ENCODE results near the gene UTS2B. TPM values are rescaled to one million over a fixed set of nuclear protein-coding genes. Genes with fewer than 3 reads are reported as not detected.

Gene UTS2B
- total and polyA plus RNA-seq, 10 of the 15 experiments (the other 5 are each of a cell fraction or from before 2014, with no cell fraction given), result 0.15 to 0.72 (median 0.44) TPM

DNA sequence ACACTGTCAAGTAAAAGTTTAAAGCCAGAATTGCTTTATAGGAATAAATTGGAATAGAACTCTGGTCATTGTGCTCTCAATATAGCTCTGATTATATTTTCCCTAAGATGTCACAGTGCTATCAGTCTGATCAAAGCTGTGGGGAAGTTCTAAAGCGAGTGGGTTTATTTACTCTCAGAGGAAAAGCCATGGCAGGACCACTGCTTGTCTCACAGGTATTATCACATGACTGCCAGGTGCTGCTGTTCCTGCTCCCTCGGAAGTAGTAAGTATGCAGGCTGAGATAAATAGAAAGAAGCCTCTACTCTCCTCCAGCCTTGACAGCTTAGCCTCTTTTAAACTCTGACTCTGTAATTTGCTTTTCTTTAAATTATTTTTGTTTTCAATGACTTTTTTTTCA, 49.1 kb upstream of the UTS2B start:
- FAIRE-seq (no peak), DNase-seq (ENCODE audit: low read depth, low spot score) (no peak), ATAC-seq (no peak)
- H3K4me1 ChIP-seq (ENCODE audit: control insufficient read depth, insufficient read depth, low read length), result peaks cover 19% of the 10 kb centered on the region
- no peaks in the 10 kb centered on the region for H3K79me2 ChIP-seq (ENCODE audit: control insufficient read depth, insufficient read depth, low read length)
- no peak overlapping the region for H3K4me2 ChIP-seq (ENCODE audit: control insufficient read depth, insufficient read depth)
- H3K9ac ChIP-seq (ENCODE audit: control insufficient read depth, insufficient read depth, low read length), result no peak overlapping the region
- H4K20me1 ChIP-seq (ENCODE audit: control insufficient read depth, insufficient read depth), result no peaks in the 10 kb centered on the region
- H3K27me3 ChIP-seq (replicated peaks in 1 of 2; ENCODE audit: control insufficient read depth in 2 of 2, insufficient read depth in 2 of 2, low read length in 1 of 2), result no peaks in the 10 kb centered on the region
- no peak overlapping the region for H2AFZ ChIP-seq (ENCODE audit: control insufficient read depth, low read depth, low read length)
- H3K36me3 ChIP-seq (ENCODE audit: control insufficient read depth in 2 of 2, insufficient read depth in 2 of 2, low read length in 1 of 2), result peaks cover 8 to 35% of the 10 kb centered on the region in 2 experiments
- in situ Hi-C loops (cut with MboI) (no loop called here), intact Hi-C loops (cut with micrococcal nuclease; ENCODE audit: unreplicated experiment) (loop anchor here (5.0 kb wide), 1 partner anchor 142 kb away; no protein-coding TSS in a partner anchor)
- BruUV-seq (replicated peaks), result no TSS peak
- ChIA-PET RAD21 (ENCODE audit: unreplicated experiment) (interaction anchor here (5.1 kb wide), 1 partner anchor 135 kb away, joined by 19 read pairs; no protein-coding TSS in a partner anchor), CTCF (interaction anchor here (0.7 to 3.8 kb wide), 4 partner anchors 13 to 241 kb away, joined by 4 to 13 read pairs (median 6); no protein-coding TSS in a partner anchor), SMC1A (ENCODE audit: uncharacterized antibody, unreplicated experiment) (interaction anchor here (0.8 to 2.6 kb wide), 9 partner anchors 12 to 243 kb away, joined by 3 to 11 read pairs (median 4); no protein-coding TSS in a partner anchor), POLR2A (interaction anchor here (0.6 to 1.7 kb wide), 4 partner anchors 13 to 820 kb away, joined by 3 to 4 read pairs (median 3); no protein-coding TSS in a partner anchor)
- no peaks in the 10 kb centered on the region for H3K9me3 ChIP-seq (replicated peaks; ENCODE audit: control insufficient read depth, insufficient read depth, low read length)
- no peak overlapping the region for H3K4me3 ChIP-seq
- 77% methylated on average over 2 of the region's 2 CpGs for WGBS (ENCODE audit: insufficient coverage, insufficient replicate concordance, low lambda C conversion rate, missing lambda C conversion rate)
- no peak overlapping the region for H3K27ac ChIP-seq (ENCODE audit: control insufficient read depth, insufficient read depth)
- TF ChIP-seq MTA2 (IDR thresholded peaks at IDR 0.05; ENCODE audit: low read depth) (no peak), RUNX3 (IDR thresholded peaks at IDR 0.05; ENCODE audit: low read length) (no peak), MEF2B (IDR thresholded peaks at IDR 0.05; ENCODE audit: partially characterized antibody, poor library complexity, severe bottlenecking) (no peak), ATF7 (IDR thresholded peaks at IDR 0.05; ENCODE audit: low read depth) (no peak), STAT1 (conservative IDR thresholded peaks at IDR 0.05) (no peak), BACH1 (IDR thresholded peaks at IDR 0.05; ENCODE audit: borderline replicate concordance) (no peak), POLR2A (IDR thresholded peaks at IDR 0.05; ENCODE audit: low read depth, low read length) (no peak), RFX5 (IDR thresholded peaks at IDR 0.05; ENCODE audit: low read depth, low read length) (no peak), SPI1 (IDR thresholded peaks at IDR 0.05; ENCODE audit: borderline replicate concordance, insufficient read depth, low read depth, low read length) (no peak)
- TF ChIP-seq, protein P1, sequence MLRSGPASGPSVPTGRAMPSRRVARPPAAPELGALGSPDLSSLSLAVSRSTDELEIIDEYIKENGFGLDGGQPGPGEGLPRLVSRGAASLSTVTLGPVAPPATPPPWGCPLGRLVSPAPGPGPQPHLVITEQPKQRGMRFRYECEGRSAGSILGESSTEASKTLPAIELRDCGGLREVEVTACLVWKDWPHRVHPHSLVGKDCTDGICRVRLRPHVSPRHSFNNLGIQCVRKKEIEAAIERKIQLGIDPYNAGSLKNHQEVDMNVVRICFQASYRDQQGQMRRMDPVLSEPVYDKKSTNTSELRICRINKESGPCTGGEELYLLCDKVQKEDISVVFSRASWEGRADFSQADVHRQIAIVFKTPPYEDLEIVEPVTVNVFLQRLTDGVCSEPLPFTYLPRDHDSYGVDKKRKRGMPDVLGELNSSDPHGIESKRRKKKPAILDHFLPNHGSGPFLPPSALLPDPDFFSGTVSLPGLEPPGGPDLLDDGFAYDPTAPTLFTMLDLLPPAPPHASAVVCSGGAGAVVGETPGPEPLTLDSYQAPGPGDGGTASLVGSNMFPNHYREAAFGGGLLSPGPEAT (IDR thresholded peaks at IDR 0.05; ENCODE audit: low read depth), result no peak
- TF ChIP-seq, protein P2, sequence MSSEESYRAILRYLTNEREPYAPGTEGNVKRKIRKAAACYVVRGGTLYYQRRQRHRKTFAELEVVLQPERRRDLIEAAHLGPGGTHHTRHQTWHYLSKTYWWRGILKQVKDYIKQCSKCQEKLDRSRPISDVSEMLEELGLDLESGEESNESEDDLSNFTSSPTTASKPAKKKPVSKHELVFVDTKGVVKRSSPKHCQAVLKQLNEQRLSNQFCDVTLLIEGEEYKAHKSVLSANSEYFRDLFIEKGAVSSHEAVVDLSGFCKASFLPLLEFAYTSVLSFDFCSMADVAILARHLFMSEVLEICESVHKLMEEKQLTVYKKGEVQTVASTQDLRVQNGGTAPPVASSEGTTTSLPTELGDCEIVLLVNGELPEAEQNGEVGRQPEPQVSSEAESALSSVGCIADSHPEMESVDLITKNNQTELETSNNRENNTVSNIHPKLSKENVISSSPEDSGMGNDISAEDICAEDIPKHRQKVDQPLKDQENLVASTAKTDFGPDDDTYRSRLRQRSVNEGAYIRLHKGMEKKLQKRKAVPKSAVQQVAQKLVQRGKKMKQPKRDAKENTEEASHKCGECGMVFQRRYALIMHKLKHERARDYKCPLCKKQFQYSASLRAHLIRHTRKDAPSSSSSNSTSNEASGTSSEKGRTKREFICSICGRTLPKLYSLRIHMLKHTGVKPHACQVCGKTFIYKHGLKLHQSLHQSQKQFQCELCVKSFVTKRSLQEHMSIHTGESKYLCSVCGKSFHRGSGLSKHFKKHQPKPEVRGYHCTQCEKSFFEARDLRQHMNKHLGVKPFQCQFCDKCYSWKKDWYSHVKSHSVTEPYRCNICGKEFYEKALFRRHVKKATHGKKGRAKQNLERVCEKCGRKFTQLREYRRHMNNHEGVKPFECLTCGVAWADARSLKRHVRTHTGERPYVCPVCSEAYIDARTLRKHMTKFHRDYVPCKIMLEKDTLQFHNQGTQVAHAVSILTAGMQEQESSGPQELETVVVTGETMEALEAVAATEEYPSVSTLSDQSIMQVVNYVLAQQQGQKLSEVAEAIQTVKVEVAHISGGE (CRISPR knock-in tag; IDR thresholded peaks at IDR 0.05), result no peak
- TF ChIP-seq, protein P3, sequence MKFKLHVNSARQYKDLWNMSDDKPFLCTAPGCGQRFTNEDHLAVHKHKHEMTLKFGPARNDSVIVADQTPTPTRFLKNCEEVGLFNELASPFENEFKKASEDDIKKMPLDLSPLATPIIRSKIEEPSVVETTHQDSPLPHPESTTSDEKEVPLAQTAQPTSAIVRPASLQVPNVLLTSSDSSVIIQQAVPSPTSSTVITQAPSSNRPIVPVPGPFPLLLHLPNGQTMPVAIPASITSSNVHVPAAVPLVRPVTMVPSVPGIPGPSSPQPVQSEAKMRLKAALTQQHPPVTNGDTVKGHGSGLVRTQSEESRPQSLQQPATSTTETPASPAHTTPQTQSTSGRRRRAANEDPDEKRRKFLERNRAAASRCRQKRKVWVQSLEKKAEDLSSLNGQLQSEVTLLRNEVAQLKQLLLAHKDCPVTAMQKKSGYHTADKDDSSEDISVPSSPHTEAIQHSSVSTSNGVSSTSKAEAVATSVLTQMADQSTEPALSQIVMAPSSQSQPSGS (IDR thresholded peaks at IDR 0.05; ENCODE audit: low read length), result no peak
- TF ChIP-seq, protein P4, sequence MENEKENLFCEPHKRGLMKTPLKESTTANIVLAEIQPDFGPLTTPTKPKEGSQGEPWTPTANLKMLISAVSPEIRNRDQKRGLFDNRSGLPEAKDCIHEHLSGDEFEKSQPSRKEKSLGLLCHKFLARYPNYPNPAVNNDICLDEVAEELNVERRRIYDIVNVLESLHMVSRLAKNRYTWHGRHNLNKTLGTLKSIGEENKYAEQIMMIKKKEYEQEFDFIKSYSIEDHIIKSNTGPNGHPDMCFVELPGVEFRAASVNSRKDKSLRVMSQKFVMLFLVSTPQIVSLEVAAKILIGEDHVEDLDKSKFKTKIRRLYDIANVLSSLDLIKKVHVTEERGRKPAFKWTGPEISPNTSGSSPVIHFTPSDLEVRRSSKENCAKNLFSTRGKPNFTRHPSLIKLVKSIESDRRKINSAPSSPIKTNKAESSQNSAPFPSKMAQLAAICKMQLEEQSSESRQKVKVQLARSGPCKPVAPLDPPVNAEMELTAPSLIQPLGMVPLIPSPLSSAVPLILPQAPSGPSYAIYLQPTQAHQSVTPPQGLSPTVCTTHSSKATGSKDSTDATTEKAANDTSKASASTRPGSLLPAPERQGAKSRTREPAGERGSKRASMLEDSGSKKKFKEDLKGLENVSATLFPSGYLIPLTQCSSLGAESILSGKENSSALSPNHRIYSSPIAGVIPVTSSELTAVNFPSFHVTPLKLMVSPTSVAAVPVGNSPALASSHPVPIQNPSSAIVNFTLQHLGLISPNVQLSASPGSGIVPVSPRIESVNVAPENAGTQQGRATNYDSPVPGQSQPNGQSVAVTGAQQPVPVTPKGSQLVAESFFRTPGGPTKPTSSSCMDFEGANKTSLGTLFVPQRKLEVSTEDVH (IDR thresholded peaks at IDR 0.05; ENCODE audit: low read depth, partially characterized antibody), result no peak
- TF ChIP-seq, protein P5, sequence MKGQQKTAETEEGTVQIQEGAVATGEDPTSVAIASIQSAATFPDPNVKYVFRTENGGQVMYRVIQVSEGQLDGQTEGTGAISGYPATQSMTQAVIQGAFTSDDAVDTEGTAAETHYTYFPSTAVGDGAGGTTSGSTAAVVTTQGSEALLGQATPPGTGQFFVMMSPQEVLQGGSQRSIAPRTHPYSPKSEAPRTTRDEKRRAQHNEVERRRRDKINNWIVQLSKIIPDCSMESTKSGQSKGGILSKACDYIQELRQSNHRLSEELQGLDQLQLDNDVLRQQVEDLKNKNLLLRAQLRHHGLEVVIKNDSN (IDR thresholded peaks at IDR 0.05; ENCODE audit: borderline replicate concordance, extremely low read length, insufficient read depth, low read depth, low read length), result no peak
